Upper lobe of right lung (tissue), 1 donor: ENCODE data around the gene KCTD21. TPM values are rescaled to one million over a fixed set of nuclear protein-coding genes. Genes with fewer than 3 reads are reported as not detected.

Experiments
- ATAC-seq: fragments of 200-7000 bp; cut with Tn5 transposase; one replicate; pipeline ENCODE4 v1.9.1; 2020; ENCODE audit warnings: mild to moderate bottlenecking, moderate library complexity
- DNase-seq: peaks from one replicate; pipeline ENCODE4 v3.0.0-alpha.2; 2020
- H3K27ac ChIP-seq: fragments of 200-600 bp; one replicate; pipeline ENCODE4 v1.8.0; 2022
- H3K27me3 ChIP-seq: fragments of 200-600 bp; one replicate; pipeline ENCODE4 v1.8.0; 2022; ENCODE audit warnings: mild to moderate bottlenecking
- H3K36me3 ChIP-seq: fragments of 200-600 bp; one replicate; pipeline ENCODE4 v1.8.0; 2022
- H3K4me1 ChIP-seq: fragments of 200-600 bp; one replicate; pipeline ENCODE4 v1.8.0; 2022
- H3K4me3 ChIP-seq: fragments of 200-600 bp; one replicate; pipeline ENCODE4 v1.8.0; 2022; ENCODE audit warnings: mild to moderate bottlenecking
- H3K9me3 ChIP-seq: fragments of 200-600 bp; one replicate; pipeline ENCODE4 v1.8.0; 2022
- intact Hi-C: fragments of 100-400 bp; cut with DNase I; formaldehyde crosslinking; loops from one replicate; pipeline ENCODE4 v1.11.0; 2022
- total RNA-seq: library from RNA; stranded (reverse); fragmentation: NEBNext Ultra II Directional; extraction: Animal tissue kit (Norgen Biotek cat#: 25700); gene quantifications from one replicate; pipeline ENCODE4 v1.2.1, GENCODE V29; 2021
- TF ChIP-seq, protein P1 (sequence below): fragments of 200-600 bp; IDR thresholded peaks from one replicate; pipeline ENCODE4 v1.8.0; 2022; ENCODE audit warnings: antibody characterized with exemption
- donor health status: DM: no; HTN: yes; CAD: no; lungs with severe emphysema.

KCTD21 gene
- total RNA-seq, 1 donor from 2014 or later = 10.9 TPM

DNA sequence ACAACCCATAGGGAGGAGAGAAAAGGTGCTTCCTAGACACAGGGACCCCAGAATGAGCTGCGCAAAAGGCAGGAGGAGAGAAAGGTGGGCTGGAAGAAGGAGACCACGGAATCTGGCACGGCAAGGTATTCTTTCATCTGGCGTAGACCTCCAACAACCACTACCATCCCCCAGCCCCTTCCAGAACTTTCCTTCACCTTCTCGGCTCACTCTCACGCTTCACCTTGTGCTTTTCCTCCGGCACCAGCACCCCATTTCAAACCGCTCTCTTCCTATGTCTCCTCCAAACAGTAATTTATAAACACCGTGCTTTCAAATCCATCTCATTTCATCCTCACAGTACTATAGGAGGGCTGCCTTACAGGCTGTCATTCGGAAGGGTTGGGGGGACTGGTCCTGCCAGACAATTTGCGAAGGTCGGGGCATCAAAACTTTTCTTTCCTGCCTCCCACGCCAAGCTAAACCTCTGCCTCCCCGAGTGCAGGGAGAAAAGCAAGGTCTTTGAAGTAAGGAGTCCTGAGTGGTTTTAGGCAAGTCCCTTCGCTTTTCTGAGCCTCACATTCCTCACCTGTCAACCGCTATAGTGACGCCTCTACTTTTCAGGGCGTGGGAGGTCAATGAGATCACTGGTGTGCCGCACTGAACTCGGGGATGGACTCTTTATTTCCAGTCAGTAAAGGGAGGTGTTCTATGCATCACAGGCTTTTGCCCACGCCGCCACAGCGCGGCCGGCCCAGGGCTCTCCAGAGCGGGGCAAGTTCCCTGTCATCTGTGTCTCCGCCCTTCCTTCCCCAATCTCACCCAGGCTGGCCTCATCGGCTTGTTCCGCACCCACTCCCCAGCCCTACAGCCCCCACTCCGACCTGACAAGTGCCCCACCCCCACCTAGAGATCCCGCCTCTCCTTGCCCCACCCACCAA lies 800 bp downstream of the KCTD21 start:
- intact Hi-C loops = no loop called here
- Histone ChIP-seq H3K27me3 (no peaks in the 10 kb centered on the region), H3K9me3 (no peaks in the 10 kb centered on the region), H3K36me3 (peaks cover 4% of the 10 kb centered on the region), H3K4me1 (peaks cover 38% of the 10 kb centered on the region), H3K27ac (peak overlapping the region; percentile 81), H3K4me3 (peak overlapping the region; percentile 95)
- ATAC-seq (no peak), DNase-seq (no peak)
- TF ChIP-seq, protein P1, sequence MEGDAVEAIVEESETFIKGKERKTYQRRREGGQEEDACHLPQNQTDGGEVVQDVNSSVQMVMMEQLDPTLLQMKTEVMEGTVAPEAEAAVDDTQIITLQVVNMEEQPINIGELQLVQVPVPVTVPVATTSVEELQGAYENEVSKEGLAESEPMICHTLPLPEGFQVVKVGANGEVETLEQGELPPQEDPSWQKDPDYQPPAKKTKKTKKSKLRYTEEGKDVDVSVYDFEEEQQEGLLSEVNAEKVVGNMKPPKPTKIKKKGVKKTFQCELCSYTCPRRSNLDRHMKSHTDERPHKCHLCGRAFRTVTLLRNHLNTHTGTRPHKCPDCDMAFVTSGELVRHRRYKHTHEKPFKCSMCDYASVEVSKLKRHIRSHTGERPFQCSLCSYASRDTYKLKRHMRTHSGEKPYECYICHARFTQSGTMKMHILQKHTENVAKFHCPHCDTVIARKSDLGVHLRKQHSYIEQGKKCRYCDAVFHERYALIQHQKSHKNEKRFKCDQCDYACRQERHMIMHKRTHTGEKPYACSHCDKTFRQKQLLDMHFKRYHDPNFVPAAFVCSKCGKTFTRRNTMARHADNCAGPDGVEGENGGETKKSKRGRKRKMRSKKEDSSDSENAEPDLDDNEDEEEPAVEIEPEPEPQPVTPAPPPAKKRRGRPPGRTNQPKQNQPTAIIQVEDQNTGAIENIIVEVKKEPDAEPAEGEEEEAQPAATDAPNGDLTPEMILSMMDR = no peak

DNA sequence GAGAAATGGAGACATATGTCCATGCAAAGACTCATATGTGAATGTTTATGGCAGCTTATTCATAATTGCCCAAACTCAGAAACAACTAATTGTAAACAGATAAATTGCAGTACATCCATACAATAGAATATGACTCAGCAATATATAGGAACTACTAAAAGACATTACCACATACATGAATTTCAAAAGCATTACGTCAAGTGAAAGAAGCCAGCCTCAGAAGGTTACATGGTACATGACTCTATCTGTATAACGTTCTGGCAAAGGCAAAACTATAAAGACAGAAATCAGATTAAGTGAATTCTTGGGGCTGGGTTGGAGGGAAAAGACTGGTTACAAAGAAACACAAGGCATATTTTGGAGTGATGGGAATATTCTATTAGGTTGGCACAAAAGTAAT lies 7.2 kb downstream of the KCTD21 start:
- ATAC-seq (peak; percentile 44), DNase-seq (no peak)
- peaks cover 7% of the 10 kb centered on the region for H3K36me3 ChIP-seq
- no peaks in the 10 kb centered on the region for H3K9me3 ChIP-seq
- H3K27me3 ChIP-seq = no peaks in the 10 kb centered on the region
- H3K4me1 ChIP-seq = peaks cover 8% of the 10 kb centered on the region
- TF ChIP-seq, protein P1 = no peak
- no peak overlapping the region for H3K4me3 ChIP-seq
- no peak overlapping the region for H3K27ac ChIP-seq
- intact Hi-C loops = no loop called here

DNA sequence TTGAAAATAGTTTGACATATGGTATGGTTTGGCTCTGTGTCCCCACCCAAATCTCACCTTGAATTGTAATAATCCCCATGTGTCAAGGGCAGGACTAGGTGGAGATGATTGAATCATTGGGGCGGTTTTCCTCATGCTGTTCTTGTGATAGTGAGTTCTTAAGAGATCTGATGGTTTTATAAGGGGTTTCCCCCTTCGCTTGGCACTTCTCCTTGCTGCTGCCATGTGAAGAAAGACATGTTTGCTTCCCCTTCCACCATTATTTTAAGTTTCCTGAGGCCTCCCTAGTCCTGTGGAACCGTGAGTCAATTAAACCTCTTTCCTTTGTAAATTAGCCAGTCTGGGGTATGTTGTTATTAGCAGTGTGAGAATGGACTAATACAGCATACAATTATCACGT lies 7.7 kb downstream of the KCTD21 start:
- DNase-seq (no peak), ATAC-seq (no peak)
- H3K27me3 ChIP-seq = no peaks in the 10 kb centered on the region
- peaks cover 7% of the 10 kb centered on the region for H3K36me3 ChIP-seq
- TF ChIP-seq, protein P1 = no peak
- no peak overlapping the region for H3K4me3 ChIP-seq
- H3K27ac ChIP-seq = no peak overlapping the region
- no peaks in the 10 kb centered on the region for H3K9me3 ChIP-seq
- peaks cover 4% of the 10 kb centered on the region for H3K4me1 ChIP-seq
- intact Hi-C loops = no loop called here

DNA sequence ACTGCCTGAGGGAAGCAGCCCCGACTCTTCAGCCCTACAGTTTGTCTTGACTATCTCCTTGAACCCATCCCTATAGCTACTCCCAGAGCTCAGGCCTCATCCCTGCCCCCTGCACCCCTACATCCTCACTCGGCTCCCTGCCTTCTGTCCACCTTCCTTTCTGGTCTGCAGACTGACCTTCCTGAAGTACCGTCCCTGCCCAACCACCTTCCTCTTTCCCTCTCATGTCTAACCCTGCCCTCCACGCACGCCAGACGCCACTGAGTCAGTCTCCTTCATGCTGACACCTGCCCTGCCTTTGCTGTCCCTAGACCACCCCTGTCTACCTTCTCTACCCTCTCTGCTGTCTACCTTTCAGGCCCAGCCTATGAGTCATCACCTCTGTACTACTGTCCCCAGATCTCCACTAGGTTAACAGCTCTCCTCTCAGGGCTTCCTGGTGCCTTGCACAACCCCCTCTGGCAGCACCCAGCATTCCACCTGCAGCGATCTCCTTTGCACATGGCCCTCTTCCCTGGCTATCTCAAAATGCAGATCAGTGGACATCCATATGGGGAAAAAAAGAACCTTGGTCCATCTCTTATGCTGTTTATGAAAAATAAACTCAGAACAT lies 8.9 kb downstream of the KCTD21 start:
- Histone ChIP-seq H3K36me3 (peaks cover 7% of the 10 kb centered on the region), H3K9me3 (no peaks in the 10 kb centered on the region), H3K4me1 (no peaks in the 10 kb centered on the region), H3K4me3 (no peak overlapping the region), H3K27me3 (no peaks in the 10 kb centered on the region), H3K27ac (no peak overlapping the region)
- TF ChIP-seq, protein P1 = no peak
- ATAC-seq (peak; percentile 60), DNase-seq (no peak)
- intact Hi-C loops = no loop called here

DNA sequence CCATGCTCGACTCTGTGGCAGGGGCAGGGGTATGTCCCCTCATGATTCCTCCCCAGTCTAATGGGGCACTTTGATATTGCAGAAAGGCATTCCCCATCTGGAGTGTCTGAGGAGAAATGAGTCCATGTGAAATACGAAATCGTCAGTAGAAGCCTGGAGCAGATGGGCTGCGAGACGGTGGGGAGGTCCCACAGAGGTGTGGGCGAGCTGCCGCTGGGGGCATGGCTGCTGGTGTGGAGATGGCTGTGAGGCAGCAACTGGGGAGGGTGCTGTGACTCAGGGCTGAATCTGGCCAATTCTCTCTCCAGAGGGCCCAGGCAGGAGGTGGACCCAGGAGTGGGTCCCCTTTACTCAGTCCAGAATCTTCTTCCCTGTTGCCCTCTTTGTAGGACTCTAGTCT lies 11.2 kb downstream of the KCTD21 start:
- peaks cover 13% of the 10 kb centered on the region for H3K36me3 ChIP-seq
- DNase-seq (no peak), ATAC-seq (no peak)
- intact Hi-C loops = no loop called here
- H3K4me3 ChIP-seq = no peak overlapping the region
- no peaks in the 10 kb centered on the region for H3K4me1 ChIP-seq
- TF ChIP-seq, protein P1 = no peak
- H3K9me3 ChIP-seq = no peaks in the 10 kb centered on the region
- no peaks in the 10 kb centered on the region for H3K27me3 ChIP-seq
- no peak overlapping the region for H3K27ac ChIP-seq
